ENCODE data around the gene PDS5B.

The PDS5B gene

DNA sequence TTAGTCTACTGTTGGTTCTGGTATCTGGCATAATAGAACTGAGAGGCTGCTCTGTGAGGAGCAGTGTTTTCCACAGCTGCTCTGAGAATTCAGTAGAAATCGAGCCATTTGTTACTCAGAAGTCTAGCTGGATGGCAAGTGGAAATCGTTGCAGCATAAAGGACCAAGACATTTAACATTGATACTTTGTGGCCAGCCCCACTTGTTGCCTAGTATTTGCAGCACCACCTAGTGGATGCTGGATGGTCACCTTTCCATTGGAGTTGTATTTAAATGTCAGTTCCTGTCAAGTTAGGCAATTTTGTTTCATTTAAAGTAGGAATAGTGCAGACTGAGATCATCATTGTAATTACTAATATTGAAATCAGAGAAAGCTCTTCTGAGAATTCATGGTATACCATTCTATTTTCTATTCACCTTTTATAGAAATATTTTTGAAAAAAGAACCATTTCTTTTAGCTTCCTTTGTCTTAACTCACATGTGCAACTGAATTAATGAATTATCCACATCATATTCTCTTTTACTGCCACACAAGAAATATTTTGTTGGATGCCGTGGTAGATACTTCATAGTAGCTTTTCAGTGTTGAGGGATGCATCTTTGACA lies 64.6 kb downstream of the PDS5B start:
- TF ChIP-seq, protein P1, sequence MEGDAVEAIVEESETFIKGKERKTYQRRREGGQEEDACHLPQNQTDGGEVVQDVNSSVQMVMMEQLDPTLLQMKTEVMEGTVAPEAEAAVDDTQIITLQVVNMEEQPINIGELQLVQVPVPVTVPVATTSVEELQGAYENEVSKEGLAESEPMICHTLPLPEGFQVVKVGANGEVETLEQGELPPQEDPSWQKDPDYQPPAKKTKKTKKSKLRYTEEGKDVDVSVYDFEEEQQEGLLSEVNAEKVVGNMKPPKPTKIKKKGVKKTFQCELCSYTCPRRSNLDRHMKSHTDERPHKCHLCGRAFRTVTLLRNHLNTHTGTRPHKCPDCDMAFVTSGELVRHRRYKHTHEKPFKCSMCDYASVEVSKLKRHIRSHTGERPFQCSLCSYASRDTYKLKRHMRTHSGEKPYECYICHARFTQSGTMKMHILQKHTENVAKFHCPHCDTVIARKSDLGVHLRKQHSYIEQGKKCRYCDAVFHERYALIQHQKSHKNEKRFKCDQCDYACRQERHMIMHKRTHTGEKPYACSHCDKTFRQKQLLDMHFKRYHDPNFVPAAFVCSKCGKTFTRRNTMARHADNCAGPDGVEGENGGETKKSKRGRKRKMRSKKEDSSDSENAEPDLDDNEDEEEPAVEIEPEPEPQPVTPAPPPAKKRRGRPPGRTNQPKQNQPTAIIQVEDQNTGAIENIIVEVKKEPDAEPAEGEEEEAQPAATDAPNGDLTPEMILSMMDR (tag by site-specific recombination; IDR thresholded peaks at IDR 0.05), result peak; percentile 47; the same call in 1 of the 2 replicates
- TF ChIP-seq, protein P2, sequence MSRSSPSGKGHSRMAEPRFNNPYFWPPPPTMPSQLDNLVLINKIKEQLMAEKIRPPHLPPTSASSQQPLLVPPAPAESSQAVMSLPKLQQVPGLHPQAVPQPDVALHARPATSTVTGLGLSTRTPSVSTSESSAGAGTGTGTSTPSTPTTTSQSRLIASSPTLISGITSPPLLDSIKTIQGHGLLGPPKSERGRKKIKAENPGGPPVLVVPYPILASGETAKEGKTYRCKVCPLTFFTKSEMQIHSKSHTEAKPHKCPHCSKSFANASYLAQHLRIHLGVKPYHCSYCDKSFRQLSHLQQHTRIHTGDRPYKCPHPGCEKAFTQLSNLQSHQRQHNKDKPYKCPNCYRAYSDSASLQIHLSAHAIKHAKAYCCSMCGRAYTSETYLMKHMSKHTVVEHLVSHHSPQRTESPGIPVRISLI (tag by site-specific recombination; IDR thresholded peaks at IDR 0.05), result no peak
- TF ChIP-seq SCRT1 (tag by site-specific recombination; IDR thresholded peaks at IDR 0.05; ENCODE audit: borderline replicate concordance) (peak; percentile 89), ZBTB17 (tag by site-specific recombination; IDR thresholded peaks at IDR 0.05) (peak; percentile 50), ZNF660 (tag by site-specific recombination; IDR thresholded peaks at IDR 0.05) (0 out of 2 replicates have a peak, but pooled peaks have one; percentile 28), SCRT2 (tag by site-specific recombination; IDR thresholded peaks at IDR 0.05) (peak; percentile 97), ZNF404 (tag by site-specific recombination; IDR thresholded peaks at IDR 0.05) (no peak), ZNF2 (tag by site-specific recombination; IDR thresholded peaks at IDR 0.05) (peak; percentile 60; the same call in 1 of the 2 replicates), ZNF654 (tag by site-specific recombination; IDR thresholded peaks at IDR 0.05; ENCODE audit: low read depth) (peak; percentile 50), ZNF664 (tag by site-specific recombination; IDR thresholded peaks at IDR 0.05) (no peak)
- TF ChIP-seq, protein P3, sequence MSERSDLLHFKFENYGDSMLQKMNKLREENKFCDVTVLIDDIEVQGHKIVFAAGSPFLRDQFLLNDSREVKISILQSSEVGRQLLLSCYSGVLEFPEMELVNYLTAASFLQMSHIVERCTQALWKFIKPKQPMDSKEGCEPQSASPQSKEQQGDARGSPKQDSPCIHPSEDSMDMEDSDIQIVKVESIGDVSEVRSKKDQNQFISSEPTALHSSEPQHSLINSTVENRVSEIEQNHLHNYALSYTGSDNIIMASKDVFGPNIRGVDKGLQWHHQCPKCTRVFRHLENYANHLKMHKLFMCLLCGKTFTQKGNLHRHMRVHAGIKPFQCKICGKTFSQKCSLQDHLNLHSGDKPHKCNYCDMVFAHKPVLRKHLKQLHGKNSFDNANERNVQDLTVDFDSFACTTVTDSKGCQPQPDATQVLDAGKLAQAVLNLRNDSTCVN (tag by site-specific recombination; optimal IDR thresholded peaks at IDR 0.05), result no peak
- peaks cover 0 to 3% of the 10 kb centered on the region in 2 experiments; a peak in 1 of 3 replicates for H3K36me3 ChIP-seq (ENCODE audit: control insufficient read depth in 2 of 2, insufficient read depth in 1 of 2, low read length in 2 of 2)
- ChIA-PET CTCF (interaction anchor here (0.6 to 2.5 kb wide), 30 partner anchors 8 to 1385 kb away, joined by 3 to 14 read pairs (median 4); partner anchors contain the start of gene PDS5B), POLR2A (no interaction called here)
- H3K9me3 ChIP-seq (ENCODE audit: control insufficient read depth, insufficient read depth, low read depth, low read length), result no peaks in the 10 kb centered on the region
- no peak overlapping the region for H3K4me3 ChIP-seq (ENCODE audit: low read depth, low read length)
- peaks cover 10% of the 10 kb centered on the region; the same call in 1 of the 2 replicates for H3K4me1 ChIP-seq (ENCODE audit: control insufficient read depth, insufficient read depth, low read length)
- H3K27ac ChIP-seq (ENCODE audit: extremely low read depth, low read depth, low read length), result no peak overlapping the region

DNA sequence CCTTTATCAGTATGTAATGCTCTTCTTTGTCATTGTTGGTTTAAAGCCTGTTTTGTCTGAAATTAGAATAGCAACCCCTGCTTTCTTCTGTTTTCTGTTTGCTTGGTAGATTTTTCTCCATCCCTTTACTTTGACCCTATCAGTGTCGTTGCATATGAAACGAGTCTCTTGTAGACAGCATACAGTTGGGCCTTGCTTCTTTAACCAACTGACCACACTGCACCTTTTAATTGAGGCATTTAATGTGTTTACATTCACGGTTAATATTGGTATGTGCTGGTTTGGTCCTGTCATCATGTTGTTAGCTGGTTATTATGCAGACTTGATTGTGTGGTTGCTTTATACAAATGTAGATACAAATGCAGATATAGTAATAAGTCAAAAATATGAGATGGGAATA lies 71.1 kb downstream of the PDS5B start:
- no peak overlapping the region for H3K27ac ChIP-seq (ENCODE audit: extremely low read depth, low read depth, low read length)
- H3K4me3 ChIP-seq (ENCODE audit: low read depth, low read length), result no peak overlapping the region
- no peaks in the 10 kb centered on the region for H3K9me3 ChIP-seq (ENCODE audit: control insufficient read depth, insufficient read depth, low read depth, low read length)
- H3K36me3 ChIP-seq (ENCODE audit: control insufficient read depth in 2 of 2, insufficient read depth in 1 of 2, low read length in 2 of 2), result peaks cover 0 to 3% of the 10 kb centered on the region in 2 experiments; a peak in 1 of 3 replicates
- H3K4me1 ChIP-seq (ENCODE audit: control insufficient read depth, insufficient read depth, low read length), result no peaks in the 10 kb centered on the region
- CTCF ChIA-PET, result no interaction called here
- peak; percentile 94 for TF ChIP-seq SETDB1 (IDR thresholded peaks at IDR 0.05; ENCODE audit: insufficient read length, low read length)
- peak; percentile 11 for TF ChIP-seq ZNF529 (tag by site-specific recombination; IDR thresholded peaks at IDR 0.05; ENCODE audit: insufficient replicate concordance)
- 0 out of 2 replicates have a peak, but pooled peaks have one; percentile 17 for TF ChIP-seq ZNF560 (tag by site-specific recombination; IDR thresholded peaks at IDR 0.05; ENCODE audit: borderline replicate concordance)
- TF ChIP-seq ZBTB8A (tag by site-specific recombination; IDR thresholded peaks at IDR 0.05), result no peak
- TF ChIP-seq, protein P4, sequence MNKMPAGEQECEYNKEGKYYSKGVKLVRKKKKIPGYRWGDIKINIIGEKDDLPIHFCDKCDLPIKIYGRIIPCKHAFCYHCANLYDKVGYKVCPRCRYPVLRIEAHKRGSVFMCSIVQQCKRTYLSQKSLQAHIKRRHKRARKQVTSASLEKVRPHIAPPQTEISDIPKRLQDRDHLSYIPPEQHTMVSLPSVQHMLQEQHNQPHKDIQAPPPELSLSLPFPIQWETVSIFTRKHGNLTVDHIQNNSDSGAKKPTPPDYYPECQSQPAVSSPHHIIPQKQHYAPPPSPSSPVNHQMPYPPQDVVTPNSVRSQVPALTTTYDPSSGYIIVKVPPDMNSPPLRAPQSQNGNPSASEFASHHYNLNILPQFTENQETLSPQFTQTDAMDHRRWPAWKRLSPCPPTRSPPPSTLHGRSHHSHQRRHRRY (tag by site-specific recombination; IDR thresholded peaks at IDR 0.05), result no peak
- TF ChIP-seq ZNF610 (tag by site-specific recombination; IDR thresholded peaks at IDR 0.05; ENCODE audit: borderline replicate concordance), result no peak
- TF ChIP-seq ZXDB (tag by site-specific recombination; IDR thresholded peaks at IDR 0.05), result no peak
- TF ChIP-seq ZNF76 (tag by site-specific recombination; IDR thresholded peaks at IDR 0.05; ENCODE audit: borderline replicate concordance, low read depth), result no peak
- no peak for TF ChIP-seq HOXD13 (CRISPR knock-in tag; IDR thresholded peaks at IDR 0.05; ENCODE audit: borderline replicate concordance)
- no peak for TF ChIP-seq ZNF624 (tag by site-specific recombination; IDR thresholded peaks at IDR 0.05)
- no peak for TF ChIP-seq ZNF501 (tag by site-specific recombination; IDR thresholded peaks at IDR 0.05)
- TF ChIP-seq, protein P5, sequence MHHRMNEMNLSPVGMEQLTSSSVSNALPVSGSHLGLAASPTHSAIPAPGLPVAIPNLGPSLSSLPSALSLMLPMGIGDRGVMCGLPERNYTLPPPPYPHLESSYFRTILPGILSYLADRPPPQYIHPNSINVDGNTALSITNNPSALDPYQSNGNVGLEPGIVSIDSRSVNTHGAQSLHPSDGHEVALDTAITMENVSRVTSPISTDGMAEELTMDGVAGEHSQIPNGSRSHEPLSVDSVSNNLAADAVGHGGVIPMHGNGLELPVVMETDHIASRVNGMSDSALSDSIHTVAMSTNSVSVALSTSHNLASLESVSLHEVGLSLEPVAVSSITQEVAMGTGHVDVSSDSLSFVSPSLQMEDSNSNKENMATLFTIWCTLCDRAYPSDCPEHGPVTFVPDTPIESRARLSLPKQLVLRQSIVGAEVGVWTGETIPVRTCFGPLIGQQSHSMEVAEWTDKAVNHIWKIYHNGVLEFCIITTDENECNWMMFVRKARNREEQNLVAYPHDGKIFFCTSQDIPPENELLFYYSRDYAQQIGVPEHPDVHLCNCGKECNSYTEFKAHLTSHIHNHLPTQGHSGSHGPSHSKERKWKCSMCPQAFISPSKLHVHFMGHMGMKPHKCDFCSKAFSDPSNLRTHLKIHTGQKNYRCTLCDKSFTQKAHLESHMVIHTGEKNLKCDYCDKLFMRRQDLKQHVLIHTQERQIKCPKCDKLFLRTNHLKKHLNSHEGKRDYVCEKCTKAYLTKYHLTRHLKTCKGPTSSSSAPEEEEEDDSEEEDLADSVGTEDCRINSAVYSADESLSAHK (tag by site-specific recombination; IDR thresholded peaks at IDR 0.05), result no peak
- no peak for TF ChIP-seq ZBTB17 (tag by site-specific recombination; IDR thresholded peaks at IDR 0.05)
- POLR2A ChIA-PET, result no interaction called here

Data from HEK293 (cell line).